HG03439 (cell line): ENCODE measurements around the gene WDR35.
A peak's percentile ranks its signal among the peaks of the same experiment; 100 is the strongest.
"Not testable (repeated sequence)": the region's sequence is repeated elsewhere in the genome, so short reads cannot be mapped to it uniquely, and the experiment has no call there.

Source experiments
- ATAC-seq: cut with Tn5 transposase; IDR thresholded peaks from one replicate; pipeline ENCODE4 v1.9.1; 2021; ENCODE audit warnings: mild to moderate bottlenecking, moderate library complexity; ENCODE audit not compliant: unreplicated experiment

WDR35 gene

GRCh38 chr2:19897623-19898245, 92.2 kb downstream of the WDR35 start:
- ATAC-seq, result no peak

GRCh38 chr2:19895535-19895934, 94.4 kb downstream of the WDR35 start:
- no peak for ATAC-seq

- ATAC-seq, result peak; percentile 15
These were observed 95.6 kb downstream of the WDR35 start for GRCh38 chr2:19894134-19894792.

GRCh38 chr2:19893520-19894133, 96.3 kb downstream of the WDR35 start:
- ATAC-seq, result peak; percentile 82

GRCh38 chr2:19891971-19892370, 97.9 kb downstream of the WDR35 start:
- not testable (repeated sequence) for ATAC-seq

- no peak for ATAC-seq
These were observed 99.8 kb downstream of the WDR35 start for GRCh38 chr2:19890104-19890503.

- no peak for ATAC-seq
These were observed 101.1 kb downstream of the WDR35 start for GRCh38 chr2:19888831-19889230.

- no peak for ATAC-seq
These were observed 102.4 kb downstream of the WDR35 start for GRCh38 chr2:19887510-19887909.

- no peak for ATAC-seq
These were observed 103.6 kb downstream of the WDR35 start for GRCh38 chr2:19886261-19886660.

GRCh38 chr2:19885791-19886190, 104.1 kb downstream of the WDR35 start:
- no peak for ATAC-seq

- no peak for ATAC-seq
These were observed 105.8 kb downstream of the WDR35 start for GRCh38 chr2:19883971-19884720.

- no peak for ATAC-seq
These were observed 106.4 kb downstream of the WDR35 start for GRCh38 chr2:19883486-19883885.

- ATAC-seq, result no peak
These were observed 107.6 kb downstream of the WDR35 start for GRCh38 chr2:19882286-19882685.

- ATAC-seq, result no peak
These were observed 108.0 kb downstream of the WDR35 start for GRCh38 chr2:19881908-19882265.

GRCh38 chr2:19881221-19881907, 108.5 kb downstream of the WDR35 start:
- no peak for ATAC-seq

- not testable (repeated sequence) for ATAC-seq
These were observed 109.7 kb downstream of the WDR35 start for GRCh38 chr2:19880191-19880590.

- no peak for ATAC-seq
These were observed 110.8 kb downstream of the WDR35 start for GRCh38 chr2:19879120-19879519.

- ATAC-seq, result no peak
These were observed 111.4 kb downstream of the WDR35 start for GRCh38 chr2:19878268-19879046.

- no peak for ATAC-seq
These were observed 113.2 kb downstream of the WDR35 start for GRCh38 chr2:19876751-19877150.

GRCh38 chr2:19875280-19875679, 114.6 kb downstream of the WDR35 start:
- ATAC-seq, result no peak
